Colon (tissue), 2 donors: ENCODE measurements around the gene CSNK1G1.

Source experiments
- FAIRE-seq: peaks from 2 replicates; lab custom pipeline; 2012; peaks lifted over from hg19 to GRCh38; lab: Jason Lieb, UNC
- donor health status: control.
- donor health status: control.

CSNK1G1 gene

GRCh38 chr15:64153480-64154367, 202.2 kb downstream of the CSNK1G1 start:
- no peak for FAIRE-seq

- no peak for FAIRE-seq
These were observed 203.2 kb downstream of the CSNK1G1 start for GRCh38 chr15:64152507-64153387.

- no peak for FAIRE-seq
These were observed 204.1 kb downstream of the CSNK1G1 start, which contains the start of gene SNX22 for GRCh38 chr15:64151727-64152506. SNX22 (plus strand) TSS chr15:64151731; CDS start chr15:64151776, 45 bp downstream.

DNA sequence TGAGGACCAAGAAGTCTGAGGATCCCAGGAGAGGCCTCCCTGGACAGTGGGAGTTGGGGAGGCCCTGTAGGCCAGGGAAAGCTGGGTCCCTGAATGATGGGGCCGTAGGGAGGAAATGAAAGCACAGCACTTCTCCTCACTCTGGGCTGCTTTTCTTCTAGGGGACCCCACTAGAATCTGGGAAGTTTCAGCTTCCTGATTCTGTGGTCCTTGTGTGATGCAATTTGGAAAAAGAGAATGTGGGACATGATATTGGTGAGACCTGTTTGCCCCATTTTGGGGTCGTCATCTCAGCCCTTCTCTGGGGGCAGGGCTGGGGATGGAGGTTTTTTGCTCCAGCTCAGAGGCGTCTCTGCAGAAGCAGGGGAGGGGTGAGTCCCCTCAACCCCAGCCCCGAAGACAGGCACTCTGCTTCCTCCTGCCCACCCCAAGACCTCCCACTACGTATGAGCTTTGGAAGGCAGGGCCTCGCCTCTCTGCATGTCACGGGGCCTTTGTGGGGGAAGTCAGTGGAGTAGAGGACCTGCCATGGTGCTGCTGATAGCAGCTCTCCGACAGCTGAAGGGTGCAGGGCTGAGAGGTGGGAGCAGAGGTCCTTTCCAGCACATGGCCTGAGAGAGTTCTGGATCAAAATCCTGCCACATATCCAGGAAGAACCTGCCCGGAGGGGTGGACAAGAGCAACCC, 205.9 kb downstream of the CSNK1G1 start:
- FAIRE-seq, result no peak

GRCh38 chr15:64149424-64149823, 206.5 kb downstream of the CSNK1G1 start:
- FAIRE-seq, result no peak

GRCh38 chr15:64148581-64148980, 207.4 kb downstream of the CSNK1G1 start:
- no peak for FAIRE-seq

- FAIRE-seq, result no peak
These were observed 207.8 kb downstream of the CSNK1G1 start for GRCh38 chr15:64148168-64148567.

DNA sequence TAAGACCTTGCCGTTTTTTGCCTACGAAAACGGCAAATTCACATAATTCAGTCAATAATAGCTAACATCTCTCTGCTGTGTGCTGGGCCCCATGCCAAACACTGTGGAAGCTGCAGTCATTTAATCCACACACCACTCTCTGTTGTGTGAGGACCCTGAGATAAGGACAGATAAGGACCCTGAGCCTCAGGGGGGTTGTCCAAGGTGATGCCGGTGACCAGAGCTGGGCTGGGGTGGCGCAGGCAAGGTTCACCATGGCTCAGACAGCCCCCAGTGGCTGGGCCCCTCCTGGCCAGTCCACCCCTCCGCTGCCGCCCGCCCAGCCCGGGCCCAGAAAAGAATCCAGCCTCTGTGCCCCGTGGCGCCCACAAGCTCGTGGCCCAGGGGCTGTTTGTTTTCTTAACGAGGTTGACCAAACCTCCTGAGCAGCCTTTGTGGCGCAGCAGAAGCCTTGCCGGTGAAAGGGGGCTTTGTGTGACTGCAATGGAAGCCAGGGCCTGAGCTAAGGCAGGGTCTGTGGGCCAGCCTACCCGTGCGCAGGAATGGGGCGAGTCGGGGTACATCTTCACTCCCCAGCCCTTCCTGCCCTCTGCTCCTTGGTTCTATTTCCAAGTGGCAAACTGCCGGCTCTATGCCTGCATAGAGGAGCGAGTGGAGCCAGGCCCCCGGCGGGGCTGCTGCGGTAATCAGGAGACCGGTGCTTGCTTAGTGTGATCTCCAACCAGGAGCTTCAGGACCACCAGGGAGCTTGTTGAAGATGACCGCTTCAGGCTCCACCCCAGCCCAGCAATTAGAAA, 208.9 kb downstream of the CSNK1G1 start:
- no peak for FAIRE-seq

DNA sequence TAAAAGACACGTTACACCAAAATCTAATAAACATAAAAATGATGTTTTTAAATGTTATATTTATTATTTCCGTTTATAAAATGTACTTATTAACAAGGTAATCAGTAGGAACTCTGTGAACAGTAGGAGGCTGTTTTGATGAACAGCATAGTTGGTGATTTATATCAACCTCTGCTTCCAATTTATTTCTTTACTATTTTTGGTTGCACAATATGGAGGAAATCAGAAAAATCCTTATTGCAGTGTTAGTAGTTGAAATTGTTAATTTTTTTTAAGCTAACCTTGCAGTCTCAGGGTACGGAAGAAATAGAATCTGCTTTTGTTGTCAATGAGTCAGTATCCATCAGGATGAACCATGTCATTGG, 209.5 kb downstream of the CSNK1G1 start:
- FAIRE-seq, result no peak

DNA sequence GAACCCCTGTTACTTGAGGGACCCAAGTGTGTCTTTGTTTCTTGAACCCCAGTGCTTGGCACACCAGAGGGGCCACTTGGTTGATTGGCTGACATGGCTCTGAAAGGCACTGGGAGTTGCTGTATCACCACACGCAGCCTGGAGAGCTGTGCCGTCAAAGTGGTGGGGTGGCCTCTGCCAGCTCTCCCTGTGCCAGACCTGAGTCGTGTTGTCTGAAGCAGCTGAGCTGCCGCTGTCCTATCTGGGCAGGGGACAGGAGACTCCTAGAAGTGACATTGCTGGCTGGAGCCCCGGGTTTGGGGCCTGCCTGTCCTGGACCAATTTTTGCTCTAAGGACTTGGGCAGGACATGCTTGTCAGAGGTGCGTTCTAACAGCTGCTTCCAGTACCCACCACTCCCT, 209.9 kb downstream of the CSNK1G1 start:
- no peak for FAIRE-seq

- no peak for FAIRE-seq
These were observed 211.2 kb downstream of the CSNK1G1 start for GRCh38 chr15:64144565-64145281.

- no peak for FAIRE-seq
These were observed 211.8 kb downstream of the CSNK1G1 start for GRCh38 chr15:64144192-64144564.

GRCh38 chr15:64143276-64143675, 212.7 kb downstream of the CSNK1G1 start:
- FAIRE-seq, result no peak

- no peak for FAIRE-seq
These were observed 214.0 kb downstream of the CSNK1G1 start for GRCh38 chr15:64141798-64142512.

DNA sequence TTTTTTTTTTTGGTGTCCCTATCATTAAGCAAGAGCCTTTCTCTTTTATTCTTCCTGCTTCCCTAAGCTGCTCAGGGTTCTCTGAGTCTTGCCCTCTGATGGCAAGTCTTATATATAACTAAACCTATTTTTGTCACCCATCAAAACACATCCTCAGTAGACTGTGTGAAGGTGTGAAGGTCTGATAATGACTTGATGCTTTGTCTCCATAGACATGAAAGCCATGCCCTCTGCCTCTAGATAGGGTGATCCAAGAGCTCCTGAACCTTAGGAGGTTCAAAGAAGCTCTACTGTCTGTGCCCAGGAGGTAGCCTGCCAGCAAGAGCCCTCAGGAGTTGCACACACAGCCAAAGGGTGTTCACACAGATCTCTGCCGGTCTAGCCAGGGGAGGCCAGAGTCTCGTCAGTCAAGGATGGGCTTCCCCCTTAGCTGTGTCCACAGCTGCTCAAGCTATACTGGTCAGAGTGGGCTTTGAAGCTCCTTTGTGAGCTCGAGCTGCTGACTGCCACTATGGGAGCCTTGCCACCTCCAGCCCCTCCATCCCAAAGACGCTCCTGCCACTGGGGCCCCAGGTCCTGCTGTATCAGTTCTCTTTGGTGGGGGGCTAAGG, 217.5 kb downstream of the CSNK1G1 start:
- FAIRE-seq, result no peak

GRCh38 chr15:64137226-64137833, 218.6 kb downstream of the CSNK1G1 start:
- no peak for FAIRE-seq

GRCh38 chr15:64136347-64136746, 219.6 kb downstream of the CSNK1G1 start:
- FAIRE-seq, result no peak

GRCh38 chr15:64134345-64134829, 221.6 kb downstream of the CSNK1G1 start:
- no peak for FAIRE-seq
